Neural cell (in vitro differentiated cells): Measurements from ENCODE around the gene FRS3. TPM values are rescaled to one million over a fixed set of nuclear protein-coding genes. Genes with fewer than 3 reads are reported as not detected.

Source experiments
- H2AFZ ChIP-seq: fragments of 200-600, 300-800 bp; sonication (generic), shearing (Covaris generic); 2 replicates; pipeline ENCODE4 v1.6.0; 2014; ENCODE audit warnings: low read depth, mild to moderate bottlenecking, antibody characterized with exemption, low read length, moderate library complexity
- H3F3A ChIP-seq: fragments of 200-600 bp; shearing (Covaris generic); 2 replicates; pipeline ENCODE4 v1.6.1; 2016; ENCODE audit warnings: mild to moderate bottlenecking, moderate library complexity, mixed read lengths, antibody characterized with exemption, low read length; ENCODE audit not compliant: insufficient read depth, poor library complexity, severe bottlenecking
- H3K27ac ChIP-seq: fragments of 200-600, 300-800 bp; sonication (generic), shearing (Covaris generic); 2 replicates; pipeline ENCODE4 v1.5.1; 2014; ENCODE audit warnings: mild to moderate bottlenecking, low read length, moderate library complexity
- H3K27me3 ChIP-seq: fragments of 300-800, 200-600 bp; sonication (generic), shearing (Covaris generic); 2 replicates; pipeline ENCODE4 v1.6.0; 2014; ENCODE audit warnings: mild to moderate bottlenecking, low read depth, low read length, moderate library complexity; ENCODE audit not compliant: insufficient read depth
- H3K36me3 ChIP-seq: fragments of 300-800, 200-600 bp; sonication (generic), shearing (Covaris generic); 2 replicates; pipeline ENCODE4 v1.5.1; 2014; ENCODE audit warnings: mild to moderate bottlenecking, antibody characterized with exemption, low read length, moderate library complexity; ENCODE audit not compliant: insufficient read depth
- H3K4me2 ChIP-seq: fragments of 300-800, 200-600 bp; sonication (generic), shearing (Covaris generic); 2 replicates; pipeline ENCODE4 v1.6.0; 2014; ENCODE audit warnings: mild to moderate bottlenecking, low read length
- H3K4me3 ChIP-seq: fragments of 300-800, 200-600 bp; sonication (generic), shearing (Covaris generic); 2 replicates; pipeline ENCODE4 v1.5.1; 2014; ENCODE audit warnings: mild to moderate bottlenecking, low read length, moderate library complexity
- H3K79me2 ChIP-seq: fragments of 200-600 bp; shearing (Covaris generic); replicated peaks from 2 replicates; pipeline ENCODE4 v1.6.0; 2014; ENCODE audit warnings: mild to moderate bottlenecking, low read length, moderate library complexity; ENCODE audit not compliant: insufficient read depth
- H3K9ac ChIP-seq: fragments of 300-800, 200-600 bp; sonication (generic), shearing (Covaris generic); 2 replicates; pipeline ENCODE4 v1.6.1; 2016; ENCODE audit warnings: mild to moderate bottlenecking, low read length, mixed read lengths
- H3K9me2 ChIP-seq: fragments of 200-600 bp; shearing (Covaris generic); 2 replicates; pipeline ENCODE4 v1.6.1; 2016; ENCODE audit warnings: mild to moderate bottlenecking, low read length, mixed read lengths; ENCODE audit not compliant: insufficient read depth
- H3K9me3 ChIP-seq: fragments of 200-600, 300-800 bp; sonication (generic), shearing (Covaris generic); 2 replicates; pipeline ENCODE4 v1.6.1; 2016; ENCODE audit warnings: mild to moderate bottlenecking, mixed run types, low read length, moderate library complexity, mixed read lengths
- H4K20me1 ChIP-seq: fragments of 200-600 bp; shearing (Covaris generic); 2 replicates; pipeline ENCODE4 v1.6.1; 2016; ENCODE audit warnings: mild to moderate bottlenecking, mixed run types; ENCODE audit not compliant: insufficient read depth
- EP300 ChIP-seq: fragments of 450-650 bp; conservative IDR thresholded peaks from 2 replicates; pipeline ENCODE4 v1.6.1; 2014; ENCODE audit warnings: antibody characterized with exemption, mild to moderate bottlenecking, moderate library complexity; ENCODE audit not compliant: poor library complexity, severe bottlenecking
- EZH2 ChIP-seq: fragments of 200-600, 300-800 bp; shearing (Covaris generic), sonication (generic); IDR thresholded peaks from 2 replicates; pipeline ENCODE4 v1.6.1; 2014; ENCODE audit warnings: antibody characterized with exemption, low read length, borderline replicate concordance, mild to moderate bottlenecking; ENCODE audit not compliant: insufficient read depth, poor library complexity, severe bottlenecking
- MXI1 ChIP-seq: fragments of 450-650 bp; conservative IDR thresholded peaks from 2 replicates; pipeline ENCODE4 v1.6.1; 2014; ENCODE audit warnings: antibody characterized with exemption, mild to moderate bottlenecking; ENCODE audit not compliant: poor library complexity, severe bottlenecking
- POLR2AphosphoS5 ChIP-seq: IDR thresholded peaks from 2 replicates; pipeline ENCODE4 v1.6.1; 2012
- RAD21 ChIP-seq: fragments of 450-650 bp; conservative IDR thresholded peaks from 2 replicates; pipeline ENCODE4 v1.6.1; 2014; ENCODE audit warnings: antibody characterized with exemption, mild to moderate bottlenecking, moderate library complexity
- SMC3 ChIP-seq: fragments of 450-650 bp; conservative IDR thresholded peaks from 2 replicates; pipeline ENCODE4 v1.6.1; 2014; ENCODE audit warnings: antibody characterized with exemption, mild to moderate bottlenecking, moderate library complexity; ENCODE audit not compliant: poor library complexity
- TAF1 ChIP-seq: IDR thresholded peaks from 2 replicates; pipeline ENCODE4 v1.6.1; 2012; ENCODE audit warnings: low read depth
- polyA plus RNA-seq: library from polyadenylated mRNA; depleted of rRNA; stranded (reverse); fragments of >200 nt; gene quantifications from 2 replicates; pipeline ENCODE4 v1.2.3, GENCODE V29; 2014
- TF ChIP-seq, protein P1 (sequence below): fragments of 450-650 bp; IDR thresholded peaks from 2 replicates; pipeline ENCODE4 v1.5.1; 2014; ENCODE audit warnings: antibody characterized with exemption, mild to moderate bottlenecking, moderate library complexity; ENCODE audit not compliant: poor library complexity, severe bottlenecking
- TF ChIP-seq, protein P2 (sequence below): IDR thresholded peaks from 2 replicates; pipeline ENCODE4 v1.6.1; 2012; ENCODE audit warnings: borderline replicate concordance

Gene FRS3
- polyA plus RNA-seq, 1 donor from 2014 or later = 15.7 TPM

DNA sequence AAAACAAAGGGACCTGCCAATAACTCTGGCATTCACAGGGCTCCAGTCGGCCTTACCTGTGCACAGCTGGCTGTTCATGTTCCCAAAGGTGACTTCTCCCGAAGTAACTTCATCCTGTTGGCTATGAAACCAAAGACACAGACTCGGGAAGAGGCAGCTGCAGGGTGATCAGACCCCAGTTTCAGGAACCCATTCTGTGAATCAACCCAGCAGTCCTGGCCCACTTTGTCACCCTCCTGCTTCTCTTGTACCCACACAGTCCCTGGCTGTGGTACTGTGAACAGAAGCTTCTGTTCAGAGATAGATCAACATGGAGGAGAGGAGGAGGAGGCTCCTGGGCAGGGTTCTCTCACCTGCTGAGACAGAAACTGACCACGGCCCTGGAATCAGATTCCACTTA is 23.8 kb downstream of the FRS3 start:
- Histone ChIP-seq H3K9ac (no peak overlapping the region), H2AFZ (no peak overlapping the region)

DNA sequence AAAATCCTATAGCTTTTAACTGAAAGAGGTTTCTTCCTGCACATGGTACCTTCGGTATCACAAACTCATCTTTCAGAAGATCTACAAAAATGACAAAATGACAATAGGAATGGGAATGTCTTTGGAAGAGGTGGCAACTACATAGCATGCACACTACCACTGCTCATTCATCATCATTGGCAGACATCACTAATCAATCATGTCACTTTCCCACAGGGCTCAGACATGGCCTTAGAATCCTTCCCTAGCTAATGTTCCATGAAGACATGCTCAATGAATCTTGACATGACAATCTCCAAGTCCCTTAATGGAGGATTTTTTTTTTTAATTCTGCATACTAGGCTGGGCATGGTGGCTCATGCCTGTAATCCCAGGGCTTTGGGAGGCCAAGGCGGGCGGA is 29.3 kb downstream of the FRS3 start:
- no peaks in the 10 kb centered on the region for H3K27me3 ChIP-seq
- no peaks in the 10 kb centered on the region for H3K9me3 ChIP-seq
- no peak overlapping the region for H2AFZ ChIP-seq
- H3K79me2 ChIP-seq = no peaks in the 10 kb centered on the region
- no peaks in the 10 kb centered on the region for H3K36me3 ChIP-seq
- no peaks in the 10 kb centered on the region for H3K9me2 ChIP-seq
- no peak overlapping the region for H3K9ac ChIP-seq
- H3K27ac ChIP-seq = no peak overlapping the region
- H4K20me1 ChIP-seq = no peaks in the 10 kb centered on the region
- no peak overlapping the region for H3K4me2 ChIP-seq
- no peaks in the 10 kb centered on the region for H3F3A ChIP-seq
- TF ChIP-seq EZH2 (no peak), MXI1 (no peak), SMC3 (no peak), POLR2AphosphoS5 (no peak)
- TF ChIP-seq, protein P1, sequence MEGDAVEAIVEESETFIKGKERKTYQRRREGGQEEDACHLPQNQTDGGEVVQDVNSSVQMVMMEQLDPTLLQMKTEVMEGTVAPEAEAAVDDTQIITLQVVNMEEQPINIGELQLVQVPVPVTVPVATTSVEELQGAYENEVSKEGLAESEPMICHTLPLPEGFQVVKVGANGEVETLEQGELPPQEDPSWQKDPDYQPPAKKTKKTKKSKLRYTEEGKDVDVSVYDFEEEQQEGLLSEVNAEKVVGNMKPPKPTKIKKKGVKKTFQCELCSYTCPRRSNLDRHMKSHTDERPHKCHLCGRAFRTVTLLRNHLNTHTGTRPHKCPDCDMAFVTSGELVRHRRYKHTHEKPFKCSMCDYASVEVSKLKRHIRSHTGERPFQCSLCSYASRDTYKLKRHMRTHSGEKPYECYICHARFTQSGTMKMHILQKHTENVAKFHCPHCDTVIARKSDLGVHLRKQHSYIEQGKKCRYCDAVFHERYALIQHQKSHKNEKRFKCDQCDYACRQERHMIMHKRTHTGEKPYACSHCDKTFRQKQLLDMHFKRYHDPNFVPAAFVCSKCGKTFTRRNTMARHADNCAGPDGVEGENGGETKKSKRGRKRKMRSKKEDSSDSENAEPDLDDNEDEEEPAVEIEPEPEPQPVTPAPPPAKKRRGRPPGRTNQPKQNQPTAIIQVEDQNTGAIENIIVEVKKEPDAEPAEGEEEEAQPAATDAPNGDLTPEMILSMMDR = no peak
- H3K4me3 ChIP-seq = no peak overlapping the region

More for the DNA sequence above, 23.8 kb downstream of the FRS3 start:
- H3K9me3 ChIP-seq = no peaks in the 10 kb centered on the region
- H3K4me3 ChIP-seq = no peak overlapping the region
- H4K20me1 ChIP-seq = no peaks in the 10 kb centered on the region
- no peaks in the 10 kb centered on the region for H3K9me2 ChIP-seq
- H3K27ac ChIP-seq = no peak overlapping the region
- H3K36me3 ChIP-seq = no peaks in the 10 kb centered on the region
- no peaks in the 10 kb centered on the region for H3F3A ChIP-seq
- H3K79me2 ChIP-seq = no peaks in the 10 kb centered on the region
- H3K27me3 ChIP-seq = no peaks in the 10 kb centered on the region
- H3K4me2 ChIP-seq = no peak overlapping the region
- TF ChIP-seq RAD21 (no peak), TAF1 (no peak), SMC3 (no peak), POLR2AphosphoS5 (no peak), EP300 (no peak), EZH2 (no peak), MXI1 (no peak)
- TF ChIP-seq, protein P1 = no peak
- TF ChIP-seq, protein P2, sequence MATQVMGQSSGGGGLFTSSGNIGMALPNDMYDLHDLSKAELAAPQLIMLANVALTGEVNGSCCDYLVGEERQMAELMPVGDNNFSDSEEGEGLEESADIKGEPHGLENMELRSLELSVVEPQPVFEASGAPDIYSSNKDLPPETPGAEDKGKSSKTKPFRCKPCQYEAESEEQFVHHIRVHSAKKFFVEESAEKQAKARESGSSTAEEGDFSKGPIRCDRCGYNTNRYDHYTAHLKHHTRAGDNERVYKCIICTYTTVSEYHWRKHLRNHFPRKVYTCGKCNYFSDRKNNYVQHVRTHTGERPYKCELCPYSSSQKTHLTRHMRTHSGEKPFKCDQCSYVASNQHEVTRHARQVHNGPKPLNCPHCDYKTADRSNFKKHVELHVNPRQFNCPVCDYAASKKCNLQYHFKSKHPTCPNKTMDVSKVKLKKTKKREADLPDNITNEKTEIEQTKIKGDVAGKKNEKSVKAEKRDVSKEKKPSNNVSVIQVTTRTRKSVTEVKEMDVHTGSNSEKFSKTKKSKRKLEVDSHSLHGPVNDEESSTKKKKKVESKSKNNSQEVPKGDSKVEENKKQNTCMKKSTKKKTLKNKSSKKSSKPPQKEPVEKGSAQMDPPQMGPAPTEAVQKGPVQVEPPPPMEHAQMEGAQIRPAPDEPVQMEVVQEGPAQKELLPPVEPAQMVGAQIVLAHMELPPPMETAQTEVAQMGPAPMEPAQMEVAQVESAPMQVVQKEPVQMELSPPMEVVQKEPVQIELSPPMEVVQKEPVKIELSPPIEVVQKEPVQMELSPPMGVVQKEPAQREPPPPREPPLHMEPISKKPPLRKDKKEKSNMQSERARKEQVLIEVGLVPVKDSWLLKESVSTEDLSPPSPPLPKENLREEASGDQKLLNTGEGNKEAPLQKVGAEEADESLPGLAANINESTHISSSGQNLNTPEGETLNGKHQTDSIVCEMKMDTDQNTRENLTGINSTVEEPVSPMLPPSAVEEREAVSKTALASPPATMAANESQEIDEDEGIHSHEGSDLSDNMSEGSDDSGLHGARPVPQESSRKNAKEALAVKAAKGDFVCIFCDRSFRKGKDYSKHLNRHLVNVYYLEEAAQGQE = no peak
